ENCODE data around the gene MR1.
A peak's percentile ranks its signal among the peaks of the same experiment; 100 is the strongest.

DNA sequence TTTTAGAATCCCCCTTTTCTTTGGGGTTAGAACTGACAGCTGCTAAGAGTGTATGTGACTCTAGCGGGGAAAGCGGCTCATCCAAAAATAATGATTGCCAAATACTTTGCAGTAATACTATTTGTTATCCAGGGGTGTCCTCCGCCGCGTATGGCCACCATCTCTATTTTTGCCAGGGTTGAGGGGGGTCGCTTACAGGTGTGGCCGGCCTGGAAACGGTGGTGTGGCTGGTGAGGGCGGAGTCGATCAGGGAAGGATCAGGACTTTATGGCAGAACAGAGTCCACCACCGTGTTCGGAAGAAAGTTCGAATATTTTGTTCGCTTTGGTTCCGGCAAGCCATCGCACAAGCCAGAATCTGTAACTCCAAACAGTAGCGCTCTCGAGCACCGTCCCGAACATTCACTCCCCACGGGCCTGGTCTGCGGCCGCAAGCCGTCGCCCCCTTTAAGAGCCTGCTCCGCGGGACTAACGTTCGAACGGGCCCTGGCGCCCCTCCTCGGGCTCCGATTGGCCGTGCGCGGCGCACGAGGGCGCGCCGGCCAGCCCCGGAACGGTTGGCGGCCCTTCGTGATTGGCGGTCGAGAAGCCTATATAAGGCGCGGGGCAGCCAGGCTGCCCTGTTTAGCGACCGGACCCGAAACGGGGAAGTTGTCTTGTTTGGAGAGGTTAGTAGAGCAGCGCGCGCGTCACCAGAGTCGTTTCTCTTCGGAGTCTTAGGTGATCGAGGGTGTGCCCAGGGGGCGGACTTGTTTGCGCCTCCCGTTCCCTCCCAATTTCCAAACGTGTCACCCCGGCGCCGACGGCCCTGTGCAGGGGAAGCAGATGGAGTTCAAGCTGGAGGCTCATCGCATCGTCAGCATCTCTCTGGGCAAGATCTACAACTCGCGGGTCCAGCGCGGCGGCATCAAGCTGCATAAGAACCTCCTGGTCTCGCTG, 54.6 kb downstream of the MR1 start, which contains the start of gene IER5:
- TF ChIP-seq, protein P1, sequence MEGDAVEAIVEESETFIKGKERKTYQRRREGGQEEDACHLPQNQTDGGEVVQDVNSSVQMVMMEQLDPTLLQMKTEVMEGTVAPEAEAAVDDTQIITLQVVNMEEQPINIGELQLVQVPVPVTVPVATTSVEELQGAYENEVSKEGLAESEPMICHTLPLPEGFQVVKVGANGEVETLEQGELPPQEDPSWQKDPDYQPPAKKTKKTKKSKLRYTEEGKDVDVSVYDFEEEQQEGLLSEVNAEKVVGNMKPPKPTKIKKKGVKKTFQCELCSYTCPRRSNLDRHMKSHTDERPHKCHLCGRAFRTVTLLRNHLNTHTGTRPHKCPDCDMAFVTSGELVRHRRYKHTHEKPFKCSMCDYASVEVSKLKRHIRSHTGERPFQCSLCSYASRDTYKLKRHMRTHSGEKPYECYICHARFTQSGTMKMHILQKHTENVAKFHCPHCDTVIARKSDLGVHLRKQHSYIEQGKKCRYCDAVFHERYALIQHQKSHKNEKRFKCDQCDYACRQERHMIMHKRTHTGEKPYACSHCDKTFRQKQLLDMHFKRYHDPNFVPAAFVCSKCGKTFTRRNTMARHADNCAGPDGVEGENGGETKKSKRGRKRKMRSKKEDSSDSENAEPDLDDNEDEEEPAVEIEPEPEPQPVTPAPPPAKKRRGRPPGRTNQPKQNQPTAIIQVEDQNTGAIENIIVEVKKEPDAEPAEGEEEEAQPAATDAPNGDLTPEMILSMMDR (tag by site-specific recombination; IDR thresholded peaks at IDR 0.05), result no peak
- TF ChIP-seq ZNF623 (tag by site-specific recombination; IDR thresholded peaks at IDR 0.05) (no peak), KLF10 (tag by site-specific recombination; IDR thresholded peaks at IDR 0.05) (peak; percentile 81), ZBTB1 (tag by site-specific recombination; IDR thresholded peaks at IDR 0.05) (0 out of 2 replicates have a peak, but pooled peaks have one; percentile 35), ZNF585B (tag by site-specific recombination; IDR thresholded peaks at IDR 0.05) (no peak), ZNF23 (tag by site-specific recombination; IDR thresholded peaks at IDR 0.05; ENCODE audit: borderline replicate concordance) (no peak), ZNF214 (tag by site-specific recombination; IDR thresholded peaks at IDR 0.05; ENCODE audit: borderline replicate concordance) (no peak)
- TF ChIP-seq, protein P2, sequence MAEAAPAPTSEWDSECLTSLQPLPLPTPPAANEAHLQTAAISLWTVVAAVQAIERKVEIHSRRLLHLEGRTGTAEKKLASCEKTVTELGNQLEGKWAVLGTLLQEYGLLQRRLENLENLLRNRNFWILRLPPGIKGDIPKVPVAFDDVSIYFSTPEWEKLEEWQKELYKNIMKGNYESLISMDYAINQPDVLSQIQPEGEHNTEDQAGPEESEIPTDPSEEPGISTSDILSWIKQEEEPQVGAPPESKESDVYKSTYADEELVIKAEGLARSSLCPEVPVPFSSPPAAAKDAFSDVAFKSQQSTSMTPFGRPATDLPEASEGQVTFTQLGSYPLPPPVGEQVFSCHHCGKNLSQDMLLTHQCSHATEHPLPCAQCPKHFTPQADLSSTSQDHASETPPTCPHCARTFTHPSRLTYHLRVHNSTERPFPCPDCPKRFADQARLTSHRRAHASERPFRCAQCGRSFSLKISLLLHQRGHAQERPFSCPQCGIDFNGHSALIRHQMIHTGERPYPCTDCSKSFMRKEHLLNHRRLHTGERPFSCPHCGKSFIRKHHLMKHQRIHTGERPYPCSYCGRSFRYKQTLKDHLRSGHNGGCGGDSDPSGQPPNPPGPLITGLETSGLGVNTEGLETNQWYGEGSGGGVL (tag by site-specific recombination; IDR thresholded peaks at IDR 0.05), result no peak
- TF ChIP-seq, protein P3, sequence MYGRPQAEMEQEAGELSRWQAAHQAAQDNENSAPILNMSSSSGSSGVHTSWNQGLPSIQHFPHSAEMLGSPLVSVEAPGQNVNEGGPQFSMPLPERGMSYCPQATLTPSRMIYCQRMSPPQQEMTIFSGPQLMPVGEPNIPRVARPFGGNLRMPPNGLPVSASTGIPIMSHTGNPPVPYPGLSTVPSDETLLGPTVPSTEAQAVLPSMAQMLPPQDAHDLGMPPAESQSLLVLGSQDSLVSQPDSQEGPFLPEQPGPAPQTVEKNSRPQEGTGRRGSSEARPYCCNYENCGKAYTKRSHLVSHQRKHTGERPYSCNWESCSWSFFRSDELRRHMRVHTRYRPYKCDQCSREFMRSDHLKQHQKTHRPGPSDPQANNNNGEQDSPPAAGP (tag by site-specific recombination; IDR thresholded peaks at IDR 0.05), result peak; percentile 90
- TF ChIP-seq, protein P4, sequence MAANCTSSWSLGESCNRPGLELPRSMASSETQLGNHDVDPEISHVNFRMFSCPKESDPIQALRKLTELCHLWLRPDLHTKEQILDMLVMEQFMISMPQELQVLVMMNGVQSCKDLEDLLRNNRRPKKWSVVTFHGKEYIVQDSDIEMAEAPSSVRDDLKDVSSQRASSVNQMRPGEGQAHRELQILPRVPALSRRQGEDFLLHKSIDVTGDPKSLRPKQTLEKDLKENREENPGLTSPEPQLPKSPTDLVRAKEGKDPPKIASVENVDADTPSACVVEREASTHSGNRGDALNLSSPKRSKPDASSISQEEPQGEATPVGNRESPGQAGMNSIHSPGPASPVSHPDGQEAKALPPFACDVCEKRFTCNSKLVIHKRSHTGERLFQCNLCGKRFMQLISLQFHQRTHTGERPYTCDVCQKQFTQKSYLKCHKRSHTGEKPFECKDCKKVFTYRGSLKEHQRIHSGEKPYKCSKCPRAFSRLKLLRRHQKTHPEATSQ (tag by site-specific recombination; IDR thresholded peaks at IDR 0.05), result no peak
- TF ChIP-seq, protein P5, sequence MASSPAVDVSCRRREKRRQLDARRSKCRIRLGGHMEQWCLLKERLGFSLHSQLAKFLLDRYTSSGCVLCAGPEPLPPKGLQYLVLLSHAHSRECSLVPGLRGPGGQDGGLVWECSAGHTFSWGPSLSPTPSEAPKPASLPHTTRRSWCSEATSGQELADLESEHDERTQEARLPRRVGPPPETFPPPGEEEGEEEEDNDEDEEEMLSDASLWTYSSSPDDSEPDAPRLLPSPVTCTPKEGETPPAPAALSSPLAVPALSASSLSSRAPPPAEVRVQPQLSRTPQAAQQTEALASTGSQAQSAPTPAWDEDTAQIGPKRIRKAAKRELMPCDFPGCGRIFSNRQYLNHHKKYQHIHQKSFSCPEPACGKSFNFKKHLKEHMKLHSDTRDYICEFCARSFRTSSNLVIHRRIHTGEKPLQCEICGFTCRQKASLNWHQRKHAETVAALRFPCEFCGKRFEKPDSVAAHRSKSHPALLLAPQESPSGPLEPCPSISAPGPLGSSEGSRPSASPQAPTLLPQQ (tag by site-specific recombination; IDR thresholded peaks at IDR 0.05), result peak; percentile 100

All from HEK293 (cell line).